Smooth muscle cell (in vitro differentiated cells): ENCODE results near the gene COA3. TPM values are rescaled to one million over a fixed set of nuclear protein-coding genes. Genes with fewer than 3 reads are reported as not detected.

Experiments used
- DNase-seq: peaks from one replicate; lab custom pipeline; 2025; ENCODE audit not compliant: unreplicated experiment; lab: John Stamatoyannopoulos, UW
- H2AFZ ChIP-seq: fragments of 200-600 bp; sonication (generic); 2 replicates; pipeline ENCODE4 v1.6.0; 2016; ENCODE audit warnings: antibody characterized with exemption, low read depth, mild to moderate bottlenecking
- H3F3A ChIP-seq: fragments of 200-600 bp; sonication (generic); 2 replicates; pipeline ENCODE4 v1.6.0; 2017; ENCODE audit warnings: antibody characterized with exemption, low read depth
- H3K27ac ChIP-seq: fragments of 200-600 bp; sonication (generic); 2 replicates; pipeline ENCODE4 v1.5.1; 2016; ENCODE audit warnings: low read depth, mild to moderate bottlenecking
- H3K27me3 ChIP-seq: fragments of 200-600 bp; sonication (generic); 2 replicates; pipeline ENCODE4 v1.6.1; 2016; ENCODE audit warnings: low read depth, mild to moderate bottlenecking
- H3K36me3 ChIP-seq: fragments of 200-600 bp; sonication (generic); 2 replicates; pipeline ENCODE4 v1.5.1; 2016; ENCODE audit warnings: low read depth
- H3K4me1 ChIP-seq: fragments of 200-600 bp; sonication (generic); 2 replicates; pipeline ENCODE4 v1.5.1; 2016; ENCODE audit warnings: low read depth
- H3K4me2 ChIP-seq: fragments of 200-600 bp; sonication (generic); 2 replicates; pipeline ENCODE4 v1.6.0; 2016; ENCODE audit warnings: mild to moderate bottlenecking
- H3K4me3 ChIP-seq: fragments of 200-600 bp; sonication (generic); 2 replicates; pipeline ENCODE4 v1.5.1; 2016; ENCODE audit warnings: mild to moderate bottlenecking
- H3K79me2 ChIP-seq: fragments of 200-600 bp; sonication (generic); 2 replicates; pipeline ENCODE4 v1.6.0; 2016; ENCODE audit warnings: low read depth, mild to moderate bottlenecking
- H3K9ac ChIP-seq: fragments of 200-600 bp; sonication (generic); 2 replicates; pipeline ENCODE4 v1.6.0; 2016; ENCODE audit warnings: low read depth
- H3K9me3 ChIP-seq: fragments of 200-600 bp; sonication (generic); replicated peaks from 2 replicates; pipeline ENCODE4 v1.5.1; 2016; ENCODE audit warnings: low read depth
- H4K20me1 ChIP-seq: fragments of 200-600 bp; sonication (generic); 2 replicates; pipeline ENCODE4 v1.6.0; 2016; ENCODE audit warnings: low read depth
- CTCF ChIP-seq: fragments of 200-600 bp; sonication (generic); IDR thresholded peaks from 2 replicates; pipeline ENCODE4 v1.5.1; 2017; ENCODE audit warnings: borderline replicate concordance, mild to moderate bottlenecking, antibody characterized with exemption; ENCODE audit not compliant: insufficient read depth, poor library complexity, severe bottlenecking
- WGBS: methylation state at CpG from one replicate; pipeline ENCODE4 v1.1.7; 2016; ENCODE audit warnings: low lambda C conversion rate; 5-methylcytosine and 5-hydroxymethylcytosine counted together
- polyA plus RNA-seq: library from polyadenylated mRNA; unstranded; fragments of >200 nt; fragmentation: Nextera tagmentation; extraction: Ambion mirVana; gene quantifications from 2 replicates; pipeline ENCODE4 v1.2.1, GENCODE V29; 2016
- total RNA-seq: library from RNA; depleted of rRNA; stranded (reverse); fragments of >200 nt; gene quantifications from 2 replicates; pipeline ENCODE4 v1.2.3, GENCODE V29; 2014

COA3 gene
- total and polyA plus RNA-seq, 2 experiments from 2014 or later = 106 to 127 TPM

- TF ChIP-seq CTCF = no peak
- Histone ChIP-seq H3F3A (no peaks in the 10 kb centered on the region), H3K4me2 (no peak overlapping the region), H3K9ac (no peak overlapping the region), H3K4me3 (no peak overlapping the region), H3K4me1 (no peaks in the 10 kb centered on the region), H3K36me3 (no peaks in the 10 kb centered on the region), H3K9me3 (no peaks in the 10 kb centered on the region), H3K27me3 (peaks cover 28% of the 10 kb centered on the region), H2AFZ (no peak overlapping the region), H3K79me2 (no peaks in the 10 kb centered on the region), H4K20me1 (no peaks in the 10 kb centered on the region), H3K27ac (no peak overlapping the region)
- WGBS = 89% methylated on average over 20 of the region's 22 CpGs
- no peak for DNase-seq
Measured at GRCh38 chr17:42783791-42784138, 14.7 kb downstream of the COA3 start.

GRCh38 chr17:42783062-42783790, 15.3 kb downstream of the COA3 start:
- TF ChIP-seq CTCF = no peak
- Histone ChIP-seq H3K79me2 (no peaks in the 10 kb centered on the region), H3F3A (peaks cover 3% of the 10 kb centered on the region), H2AFZ (no peak overlapping the region), H3K27ac (no peak overlapping the region), H3K4me2 (no peak overlapping the region), H3K27me3 (peaks cover 28% of the 10 kb centered on the region), H3K9me3 (no peaks in the 10 kb centered on the region), H3K4me1 (no peaks in the 10 kb centered on the region), H3K9ac (no peak overlapping the region), H3K4me3 (no peak overlapping the region), H3K36me3 (no peaks in the 10 kb centered on the region), H4K20me1 (no peaks in the 10 kb centered on the region)
- DNase-seq = no peak
- 46% methylated on average over 9 of the region's 9 CpGs for WGBS

- H3K9ac ChIP-seq = no peak overlapping the region
- H3F3A ChIP-seq = peaks cover 4% of the 10 kb centered on the region
- H3K9me3 ChIP-seq = no peaks in the 10 kb centered on the region
- no peaks in the 10 kb centered on the region for H3K4me1 ChIP-seq
- WGBS = 92% methylated on average over 26 of the region's 29 CpGs
- H2AFZ ChIP-seq = no peak overlapping the region
- peaks cover 28% of the 10 kb centered on the region for H3K27me3 ChIP-seq
- H3K4me2 ChIP-seq = no peak overlapping the region
- H3K36me3 ChIP-seq = no peaks in the 10 kb centered on the region
- H3K4me3 ChIP-seq = no peak overlapping the region
- no peaks in the 10 kb centered on the region for H4K20me1 ChIP-seq
- H3K27ac ChIP-seq = no peak overlapping the region
- TF ChIP-seq CTCF = no peak
- no peak for DNase-seq
- H3K79me2 ChIP-seq = no peaks in the 10 kb centered on the region
Measured at GRCh38 chr17:42782166-42783061, 16.1 kb downstream of the COA3 start.
